ENCODE measurements around the gene LRP8.

Gene LRP8

GRCh38 chr1:53304527-53304926, 23.3 kb downstream of the LRP8 start:
- no peak for DNase-seq (ENCODE audit: low spot score)

- DNase-seq (ENCODE audit: low spot score), result no peak
Observed at GRCh38 chr1:53303726-53304515, 23.9 kb downstream of the LRP8 start.

- no peak for DNase-seq (ENCODE audit: low spot score)
Observed at GRCh38 chr1:53303243-53303642, 24.6 kb downstream of the LRP8 start.

GRCh38 chr1:53299233-53299632, 28.6 kb downstream of the LRP8 start:
- DNase-seq (ENCODE audit: low spot score), result no peak

- no peak for DNase-seq (ENCODE audit: low spot score)
Observed at GRCh38 chr1:53298045-53298637, 29.7 kb downstream of the LRP8 start.

GRCh38 chr1:53297195-53297594, 30.7 kb downstream of the LRP8 start:
- no peak for DNase-seq (ENCODE audit: low spot score)

- DNase-seq (ENCODE audit: low spot score), result no peak
Observed at GRCh38 chr1:53296117-53296749, 31.6 kb downstream of the LRP8 start.

GRCh38 chr1:53295726-53296116, 32.1 kb downstream of the LRP8 start:
- no peak for DNase-seq (ENCODE audit: low spot score)

- no peak for DNase-seq (ENCODE audit: low spot score)
Observed at GRCh38 chr1:53295295-53295694, 32.6 kb downstream of the LRP8 start.

- DNase-seq (ENCODE audit: low spot score), result no peak
Observed at GRCh38 chr1:53294567-53294966, 33.3 kb downstream of the LRP8 start.

GRCh38 chr1:53294061-53294460, 33.8 kb downstream of the LRP8 start:
- DNase-seq (ENCODE audit: low spot score), result no peak

- no peak for DNase-seq (ENCODE audit: low spot score)
Observed at GRCh38 chr1:53293123-53293522, 34.7 kb downstream of the LRP8 start.

GRCh38 chr1:53292690-53293089, 35.2 kb downstream of the LRP8 start:
- no peak for DNase-seq (ENCODE audit: low spot score)

- no peak for DNase-seq (ENCODE audit: low spot score)
Observed at GRCh38 chr1:53291574-53291973, 36.3 kb downstream of the LRP8 start.

GRCh38 chr1:53288790-53289429, 39.0 kb downstream of the LRP8 start:
- DNase-seq (ENCODE audit: low spot score), result no peak

- no peak for DNase-seq (ENCODE audit: low spot score)
Observed at GRCh38 chr1:53288002-53288789, 39.7 kb downstream of the LRP8 start.

- no peak for DNase-seq (ENCODE audit: low spot score)
Observed at GRCh38 chr1:53286955-53287354, 40.9 kb downstream of the LRP8 start.

- DNase-seq (ENCODE audit: low spot score), result no peak
Observed at GRCh38 chr1:53285969-53286760, 41.7 kb downstream of the LRP8 start.

GRCh38 chr1:53285546-53285945, 42.3 kb downstream of the LRP8 start:
- DNase-seq (ENCODE audit: low spot score), result no peak

- no peak for DNase-seq (ENCODE audit: low spot score)
Observed at GRCh38 chr1:53284224-53285020, 43.4 kb downstream of the LRP8 start.
